Effector CD4-positive, alpha-beta T cell (primary cell): ENCODE measurements around the gene POU6F1.
"Not testable (repeated sequence)": the region's sequence is repeated elsewhere in the genome, so short reads cannot be mapped to it uniquely, and the experiment has no call there.

ENCODE experiments used
- DNase-seq: peaks from one replicate; pipeline ENCODE4 v3.0.0-alpha.2; 2020

POU6F1 gene

GRCh38 chr12:51227962-51228361, 10.1 kb upstream of the POU6F1 start:
- DNase-seq, result no peak

GRCh38 chr12:51227112-51227511, 9.2 kb upstream of the POU6F1 start:
- DNase-seq, result not testable (repeated sequence)

GRCh38 chr12:51225771-51226170, 7.9 kb upstream of the POU6F1 start:
- DNase-seq, result no peak

- DNase-seq, result no peak
Measured at GRCh38 chr12:51225234-51225633, 7.4 kb upstream of the POU6F1 start.

GRCh38 chr12:51224625-51225024, 6.8 kb upstream of the POU6F1 start:
- DNase-seq, result no peak

- no peak for DNase-seq
Measured at GRCh38 chr12:51222461-51222860, 4.6 kb upstream of the POU6F1 start.

- DNase-seq, result not testable (repeated sequence)
Measured at GRCh38 chr12:51219857-51220256, 2.0 kb upstream of the POU6F1 start.

- no peak for DNase-seq
Measured at GRCh38 chr12:51219322-51219721, 1.5 kb upstream of the POU6F1 start.

- DNase-seq, result no peak
Measured at GRCh38 chr12:51218607-51219161, 822 bp upstream of the POU6F1 start.

- DNase-seq, result peak; percentile 49
Measured at GRCh38 chr12:51217133-51217967, 512 bp downstream of the POU6F1 start.

GRCh38 chr12:51216642-51217041, 1.2 kb downstream of the POU6F1 start:
- no peak for DNase-seq

GRCh38 chr12:51214895-51215294, 3.0 kb downstream of the POU6F1 start:
- no peak for DNase-seq

GRCh38 chr12:51210690-51211395, 7.0 kb downstream of the POU6F1 start:
- DNase-seq, result no peak

- DNase-seq, result no peak
Measured at GRCh38 chr12:51209259-51209658, 8.6 kb downstream of the POU6F1 start.

- no peak for DNase-seq
Measured at GRCh38 chr12:51208016-51208660, 9.7 kb downstream of the POU6F1 start.

- no peak for DNase-seq
Measured at GRCh38 chr12:51205350-51205749, 12.5 kb downstream of the POU6F1 start.

- DNase-seq, result no peak
Measured at GRCh38 chr12:51202718-51203117, 15.1 kb downstream of the POU6F1 start.

- no peak for DNase-seq
Measured at GRCh38 chr12:51200806-51201205, 17.1 kb downstream of the POU6F1 start.

- no peak for DNase-seq
Measured at GRCh38 chr12:51200156-51200555, 17.7 kb downstream of the POU6F1 start.

- DNase-seq, result no peak
Measured at GRCh38 chr12:51199366-51199945, 18.4 kb downstream of the POU6F1 start.

- no peak for DNase-seq
Measured at GRCh38 chr12:51198568-51199365, 19.1 kb downstream of the POU6F1 start.
